Esophagus (tissue), 2 donors: ENCODE results near the gene RCOR1. TPM values are rescaled to one million over a fixed set of nuclear protein-coding genes. Genes with fewer than 3 reads are reported as not detected.

Experiments used
- H3K27ac ChIP-seq, 2 donors: one replicate each; pipeline ENCODE4 v1.5.1; 2013; ENCODE audit warnings: low read depth in 2 of 2, mild to moderate bottlenecking in 2 of 2, inconsistent platforms in 1 of 2, low read length in 1 of 2, moderate library complexity in 1 of 2
- H3K27me3 ChIP-seq, 2 donors: one replicate each; pipeline ENCODE4 v1.6.1; 2013; ENCODE audit warnings: low read length in 2 of 2, control low read depth in 1 of 2, mild to moderate bottlenecking in 1 of 2; ENCODE audit not compliant: insufficient read depth in 2 of 2, control insufficient read depth in 1 of 2
- H3K36me3 ChIP-seq, 2 donors: one replicate each; pipeline ENCODE4 v1.6.1; 2013; ENCODE audit warnings: low read length in 1 of 2; ENCODE audit not compliant: control insufficient read depth in 2 of 2, insufficient read depth in 2 of 2
- H3K4me1 ChIP-seq, 2 donors: one replicate each; pipeline ENCODE4 v1.6.1; 2013; ENCODE audit warnings: low read length in 1 of 2; ENCODE audit not compliant: control insufficient read depth in 2 of 2, insufficient read depth in 2 of 2
- H3K4me3 ChIP-seq, 2 donors: one replicate each; pipeline ENCODE4 v1.5.1; 2013; ENCODE audit warnings: low read length in 2 of 2, mild to moderate bottlenecking in 2 of 2, low read depth in 1 of 2, moderate library complexity in 1 of 2
- H3K9me3 ChIP-seq, 2 donors: one replicate each; pipeline ENCODE4 v1.6.1; 2013; ENCODE audit warnings: mild to moderate bottlenecking in 2 of 2, low read depth in 1 of 2, low read length in 1 of 2, moderate library complexity in 1 of 2; ENCODE audit not compliant: control insufficient read depth in 2 of 2, insufficient read depth in 1 of 2
- WGBS, 2 donors: extraction: QIAGEN DNeasy Blood & Tissue Kit; methylation state at CpG; one replicate each; pipeline ENCODE4 v1.1.7; 2013; 5-methylcytosine and 5-hydroxymethylcytosine counted together
- polyA plus RNA-seq, 2 donors: library from polyadenylated mRNA; stranded (reverse); fragments of 200-250 nt; gene quantifications; one replicate each; pipeline ENCODE4 v1.2.3, GENCODE V29; 2013
- donor health status: healthy with polysubstance abuse.
- donor health status: Bipolar disorder and iron deficiency.

The RCOR1 gene
- polyA plus RNA-seq, 2 donors = 11.8 to 19.3 TPM

- no peak overlapping the region for H3K27ac ChIP-seq
- H3K36me3 ChIP-seq = peaks cover 0 to 3% of the 10 kb centered on the region in 2 donors
- H3K4me1 ChIP-seq = no peaks in the 10 kb centered on the region
- no peaks in the 10 kb centered on the region for H3K27me3 ChIP-seq
- no peaks in the 10 kb centered on the region for H3K9me3 ChIP-seq
- WGBS, 2 donors = 87 to 89% methylated on average over 2 of the region's 2 CpGs
- no peak overlapping the region for H3K4me3 ChIP-seq
Measured at GRCh38 chr14:102678394-102678793, 85.9 kb downstream of the RCOR1 start.

GRCh38 chr14:102683399-102684297 is 91.2 kb downstream of the RCOR1 start:
- Histone ChIP-seq H3K36me3 (peaks cover 0 to 13% of the 10 kb centered on the region in 2 donors), H3K27me3 (no peaks in the 10 kb centered on the region), H3K4me3 (no peak overlapping the region), H3K27ac (no peak overlapping the region), H3K9me3 (no peaks in the 10 kb centered on the region), H3K4me1 (no peaks in the 10 kb centered on the region)
- 74 to 84% methylated on average over 45 of the region's 45 CpGs for WGBS, 2 donors

GRCh38 chr14:102684298-102684663 is 91.8 kb downstream of the RCOR1 start:
- no peak overlapping the region for H3K4me3 ChIP-seq
- no peaks in the 10 kb centered on the region for H3K4me1 ChIP-seq
- peaks cover 0 to 14% of the 10 kb centered on the region in 2 donors for H3K36me3 ChIP-seq
- no peak overlapping the region for H3K27ac ChIP-seq
- no peaks in the 10 kb centered on the region for H3K27me3 ChIP-seq
- WGBS, 2 donors = 67 to 82% methylated on average over 6 of the region's 6 CpGs
- H3K9me3 ChIP-seq = no peaks in the 10 kb centered on the region

GRCh38 chr14:102686196-102686801 is 93.8 kb downstream of the RCOR1 start:
- no peak overlapping the region for H3K4me3 ChIP-seq
- no peaks in the 10 kb centered on the region for H3K9me3 ChIP-seq
- WGBS, 2 donors = 81 to 84% methylated on average over 7 of the region's 7 CpGs
- no peaks in the 10 kb centered on the region for H3K27me3 ChIP-seq
- H3K36me3 ChIP-seq = peaks cover 0 to 14% of the 10 kb centered on the region in 2 donors
- no peaks in the 10 kb centered on the region for H3K4me1 ChIP-seq
- no peak overlapping the region for H3K27ac ChIP-seq

GRCh38 chr14:102688290-102688689 is 95.8 kb downstream of the RCOR1 start:
- Histone ChIP-seq H3K4me1 (no peaks in the 10 kb centered on the region), H3K9me3 (no peaks in the 10 kb centered on the region), H3K27me3 (no peaks in the 10 kb centered on the region), H3K36me3 (peaks cover 0 to 13% of the 10 kb centered on the region in 2 donors), H3K4me3 (no peak overlapping the region), H3K27ac (no peak overlapping the region)
- WGBS, 2 donors = 82 to 84% methylated on average over 3 of the region's 3 CpGs

GRCh38 chr14:102690509-102691286 is 98.2 kb downstream of the RCOR1 start:
- H3K36me3 ChIP-seq = peaks cover 0 to 3% of the 10 kb centered on the region in 2 donors
- no peak overlapping the region for H3K4me3 ChIP-seq
- no peaks in the 10 kb centered on the region for H3K9me3 ChIP-seq
- WGBS, 2 donors = 82 to 87% methylated on average over 11 of the region's 11 CpGs
- H3K27ac ChIP-seq = no peak overlapping the region
- H3K4me1 ChIP-seq = no peaks in the 10 kb centered on the region
- H3K27me3 ChIP-seq = no peaks in the 10 kb centered on the region

GRCh38 chr14:102691763-102692162 is 99.3 kb downstream of the RCOR1 start:
- H3K4me1 ChIP-seq = no peaks in the 10 kb centered on the region
- H3K36me3 ChIP-seq = peaks cover 0 to 3% of the 10 kb centered on the region in 2 donors
- H3K4me3 ChIP-seq = no peak overlapping the region
- no peaks in the 10 kb centered on the region for H3K9me3 ChIP-seq
- H3K27ac ChIP-seq = no peak overlapping the region
- no peaks in the 10 kb centered on the region for H3K27me3 ChIP-seq
- WGBS, 2 donors = 30 to 32% methylated on average over 2 of the region's 2 CpGs

- Histone ChIP-seq H3K27me3 (no peaks in the 10 kb centered on the region), H3K4me3 (no peak overlapping the region), H3K4me1 (no peaks in the 10 kb centered on the region), H3K9me3 (no peaks in the 10 kb centered on the region), H3K36me3 (peaks cover 0 to 3% of the 10 kb centered on the region in 2 donors), H3K27ac (no peak overlapping the region)
- WGBS, 2 donors = 69 to 71% methylated on average over 4 of the region's 4 CpGs
Measured at GRCh38 chr14:102692334-102692733, 99.9 kb downstream of the RCOR1 start.

- WGBS, 2 donors = 76 to 83% methylated on average over 4 of the region's 4 CpGs
- H3K36me3 ChIP-seq = peaks cover 0 to 3% of the 10 kb centered on the region in 2 donors
- H3K27ac ChIP-seq = no peak overlapping the region
- no peaks in the 10 kb centered on the region for H3K9me3 ChIP-seq
- H3K4me3 ChIP-seq = no peak overlapping the region
- no peaks in the 10 kb centered on the region for H3K4me1 ChIP-seq
- no peaks in the 10 kb centered on the region for H3K27me3 ChIP-seq
Measured at GRCh38 chr14:102693006-102693755, 100.7 kb downstream of the RCOR1 start.
